Heart left ventricle (tissue), 13 donors: ENCODE data around the gene AGPAT4.

Experiments used
- CTCF ChIP-seq, 12 donors: fragments of 200-600 bp; sonication (generic) in 4 of 12; IDR thresholded peaks; one replicate each; pipeline versions ENCODE4 v1.5.0 to v1.8.0; 2018 to 2022; ENCODE audit warnings: antibody characterized with exemption in 12 of 12, mild to moderate bottlenecking in 5 of 12
- POLR2A ChIP-seq, 2 donors: fragments of 450-650 bp; IDR thresholded peaks; one replicate each; pipeline ENCODE4 v1.6.1; 2017; ENCODE audit warnings: antibody characterized with exemption in 2 of 2, mild to moderate bottlenecking in 2 of 2, moderate library complexity in 2 of 2
- donor health status: ischemic (EF 13 %, LVEDD 7.1; RV severe dilation, severe dysfunction).
- donor health status: DM: no; HTN: yes; CAD: no.
- donor health status: DM: no; HTN: no; CAD: no.
- donor health status: ischemic (EF 25% LVEDD 6.9; RV normal size, moderate dysfunction).
- donor health status: ischemic (EF 25% LVEDD 5.7; RV mildly dilated, moderate dysfunction).
- donor health status: ischemic (EF 35%, LVEDD 5.7; RV mildly dilated, moderate dysfunction).
- donor health status: nonischemic (EF 11% LVEDD 7.7; RV severe dilation, severe dysfunction).
- donor health status: DM: yes; HTN: yes; CAD: no.
- donor health status: PGD.
- donor health status: ischemic (EF 29% LVEDD 5.4; RV normal size, mild dysfunction).
- donor health status: nonischemic (EF 23%, LVEDD 6.1; RV moderate dilation, normal function).

DNA sequence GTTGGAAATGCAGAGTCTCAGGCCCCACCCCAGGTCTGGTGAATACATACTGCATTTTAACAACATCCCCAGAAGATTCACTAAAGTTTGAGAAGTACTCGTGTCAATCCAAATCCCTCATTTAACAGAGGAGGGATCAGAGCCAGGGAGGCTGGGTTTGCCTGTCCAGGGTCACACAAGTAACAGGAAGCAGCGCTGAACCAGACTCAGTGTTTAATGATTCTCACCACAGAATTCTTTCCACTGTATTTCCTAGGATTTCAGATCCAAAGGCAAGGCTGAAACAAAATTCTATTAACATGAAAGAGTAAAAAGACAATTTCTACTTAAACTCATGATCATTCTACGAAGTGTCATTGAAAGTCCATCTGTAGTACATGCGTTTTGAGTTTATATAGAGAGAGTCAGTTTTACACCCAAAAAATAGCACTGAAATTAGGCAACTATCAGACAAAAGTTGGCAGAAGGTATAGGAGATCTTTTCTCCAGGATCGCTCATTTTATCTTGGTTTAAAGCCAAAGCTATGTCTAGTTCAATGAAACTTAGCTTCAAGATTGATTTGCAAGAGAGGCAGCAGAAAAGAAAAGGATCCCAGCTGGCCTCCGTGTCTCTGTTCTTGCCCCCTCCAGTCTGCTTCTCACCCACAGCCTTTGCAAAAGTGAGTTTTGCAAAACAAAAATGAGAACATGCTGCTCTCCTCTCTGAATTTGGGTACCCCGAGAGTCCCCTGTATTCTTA lies 6.0 kb upstream of the AGPAT4 start:
- TF ChIP-seq CTCF (IDR thresholded peaks at IDR 0.05) (no peak), POLR2A (IDR thresholded peaks at IDR 0.05) (no peak)
